Neural cell (in vitro differentiated cells): ENCODE results near the gene USP22. TPM values are rescaled to one million over a fixed set of nuclear protein-coding genes. Genes with fewer than 3 reads are reported as not detected.
A peak's percentile ranks its signal among the peaks of the same experiment; 100 is the strongest.

Source experiments
- H2AFZ ChIP-seq: fragments of 200-600, 300-800 bp; sonication (generic), shearing (Covaris generic); 2 replicates; pipeline ENCODE4 v1.6.0; 2014; ENCODE audit warnings: low read depth, mild to moderate bottlenecking, antibody characterized with exemption, low read length, moderate library complexity
- H3F3A ChIP-seq: fragments of 200-600 bp; shearing (Covaris generic); 2 replicates; pipeline ENCODE4 v1.6.1; 2016; ENCODE audit warnings: mild to moderate bottlenecking, moderate library complexity, mixed read lengths, antibody characterized with exemption, low read length; ENCODE audit not compliant: insufficient read depth, poor library complexity, severe bottlenecking
- H3K27ac ChIP-seq: fragments of 200-600, 300-800 bp; sonication (generic), shearing (Covaris generic); 2 replicates; pipeline ENCODE4 v1.5.1; 2014; ENCODE audit warnings: mild to moderate bottlenecking, low read length, moderate library complexity
- H3K27me3 ChIP-seq: fragments of 300-800, 200-600 bp; sonication (generic), shearing (Covaris generic); 2 replicates; pipeline ENCODE4 v1.6.0; 2014; ENCODE audit warnings: mild to moderate bottlenecking, low read depth, low read length, moderate library complexity; ENCODE audit not compliant: insufficient read depth
- H3K36me3 ChIP-seq: fragments of 300-800, 200-600 bp; sonication (generic), shearing (Covaris generic); 2 replicates; pipeline ENCODE4 v1.5.1; 2014; ENCODE audit warnings: mild to moderate bottlenecking, antibody characterized with exemption, low read length, moderate library complexity; ENCODE audit not compliant: insufficient read depth
- H3K4me2 ChIP-seq: fragments of 300-800, 200-600 bp; sonication (generic), shearing (Covaris generic); 2 replicates; pipeline ENCODE4 v1.6.0; 2014; ENCODE audit warnings: mild to moderate bottlenecking, low read length
- H3K4me3 ChIP-seq: fragments of 300-800, 200-600 bp; sonication (generic), shearing (Covaris generic); 2 replicates; pipeline ENCODE4 v1.5.1; 2014; ENCODE audit warnings: mild to moderate bottlenecking, low read length, moderate library complexity
- H3K79me2 ChIP-seq: fragments of 200-600 bp; shearing (Covaris generic); replicated peaks from 2 replicates; pipeline ENCODE4 v1.6.0; 2014; ENCODE audit warnings: mild to moderate bottlenecking, low read length, moderate library complexity; ENCODE audit not compliant: insufficient read depth
- H3K9ac ChIP-seq: fragments of 300-800, 200-600 bp; sonication (generic), shearing (Covaris generic); 2 replicates; pipeline ENCODE4 v1.6.1; 2016; ENCODE audit warnings: mild to moderate bottlenecking, low read length, mixed read lengths
- H3K9me2 ChIP-seq: fragments of 200-600 bp; shearing (Covaris generic); 2 replicates; pipeline ENCODE4 v1.6.1; 2016; ENCODE audit warnings: mild to moderate bottlenecking, low read length, mixed read lengths; ENCODE audit not compliant: insufficient read depth
- H3K9me3 ChIP-seq: fragments of 200-600, 300-800 bp; sonication (generic), shearing (Covaris generic); 2 replicates; pipeline ENCODE4 v1.6.1; 2016; ENCODE audit warnings: mild to moderate bottlenecking, mixed run types, low read length, moderate library complexity, mixed read lengths
- H4K20me1 ChIP-seq: fragments of 200-600 bp; shearing (Covaris generic); 2 replicates; pipeline ENCODE4 v1.6.1; 2016; ENCODE audit warnings: mild to moderate bottlenecking, mixed run types; ENCODE audit not compliant: insufficient read depth
- CTCF ChIP-seq: fragments of 450-650 bp; IDR thresholded peaks from 2 replicates; pipeline ENCODE4 v1.5.1; 2014; ENCODE audit warnings: antibody characterized with exemption, mild to moderate bottlenecking, moderate library complexity; ENCODE audit not compliant: poor library complexity, severe bottlenecking
- EP300 ChIP-seq: fragments of 450-650 bp; conservative IDR thresholded peaks from 2 replicates; pipeline ENCODE4 v1.6.1; 2014; ENCODE audit warnings: antibody characterized with exemption, mild to moderate bottlenecking, moderate library complexity; ENCODE audit not compliant: poor library complexity, severe bottlenecking
- EZH2 ChIP-seq: fragments of 200-600, 300-800 bp; shearing (Covaris generic), sonication (generic); IDR thresholded peaks from 2 replicates; pipeline ENCODE4 v1.6.1; 2014; ENCODE audit warnings: antibody characterized with exemption, low read length, borderline replicate concordance, mild to moderate bottlenecking; ENCODE audit not compliant: insufficient read depth, poor library complexity, severe bottlenecking
- MXI1 ChIP-seq: fragments of 450-650 bp; conservative IDR thresholded peaks from 2 replicates; pipeline ENCODE4 v1.6.1; 2014; ENCODE audit warnings: antibody characterized with exemption, mild to moderate bottlenecking; ENCODE audit not compliant: poor library complexity, severe bottlenecking
- POLR2AphosphoS5 ChIP-seq: IDR thresholded peaks from 2 replicates; pipeline ENCODE4 v1.6.1; 2012
- RAD21 ChIP-seq: fragments of 450-650 bp; conservative IDR thresholded peaks from 2 replicates; pipeline ENCODE4 v1.6.1; 2014; ENCODE audit warnings: antibody characterized with exemption, mild to moderate bottlenecking, moderate library complexity
- REST ChIP-seq: IDR thresholded peaks from 2 replicates; pipeline ENCODE4 v1.6.1; 2012; ENCODE audit warnings: borderline replicate concordance
- SMC3 ChIP-seq: fragments of 450-650 bp; conservative IDR thresholded peaks from 2 replicates; pipeline ENCODE4 v1.6.1; 2014; ENCODE audit warnings: antibody characterized with exemption, mild to moderate bottlenecking, moderate library complexity; ENCODE audit not compliant: poor library complexity
- TAF1 ChIP-seq: IDR thresholded peaks from 2 replicates; pipeline ENCODE4 v1.6.1; 2012; ENCODE audit warnings: low read depth
- polyA plus RNA-seq: library from polyadenylated mRNA; depleted of rRNA; stranded (reverse); fragments of >200 nt; gene quantifications from 2 replicates; pipeline ENCODE4 v1.2.3, GENCODE V29; 2014

The USP22 gene
- polyA plus RNA-seq, 1 donor from 2014 or later, result 269 TPM

GRCh38 chr17:21041741-21042457 lies 912 bp downstream of the USP22 start:
- no peak overlapping the region for H2AFZ ChIP-seq
- H3K9ac ChIP-seq, result peak overlapping the region; percentile 100
- no peak overlapping the region for H3K4me2 ChIP-seq
- H3K36me3 ChIP-seq, result peaks cover 6% of the 10 kb centered on the region
- H3F3A ChIP-seq, result peaks cover 8% of the 10 kb centered on the region
- no peaks in the 10 kb centered on the region for H3K9me2 ChIP-seq
- no peak for TF ChIP-seq TAF1
- no peak for TF ChIP-seq RAD21
- no peak for TF ChIP-seq POLR2AphosphoS5
- TF ChIP-seq MXI1, result no peak
- TF ChIP-seq SMC3, result no peak
- TF ChIP-seq REST, result no peak
- peak overlapping the region; percentile 96 for H3K4me3 ChIP-seq
- peak overlapping the region; percentile 94 for H3K27ac ChIP-seq
- no peaks in the 10 kb centered on the region for H3K27me3 ChIP-seq
- H3K9me3 ChIP-seq, result no peaks in the 10 kb centered on the region
- H4K20me1 ChIP-seq, result peaks cover 49% of the 10 kb centered on the region
- peaks cover 56% of the 10 kb centered on the region for H3K79me2 ChIP-seq

GRCh38 chr17:21039839-21040575 lies 2.8 kb downstream of the USP22 start:
- peak overlapping the region; percentile 92 for H3K4me2 ChIP-seq
- no peak overlapping the region for H2AFZ ChIP-seq
- peak overlapping the region; percentile 96 for H3K4me3 ChIP-seq
- peak overlapping the region; percentile 100 for H3K9ac ChIP-seq
- H4K20me1 ChIP-seq, result peaks cover 65% of the 10 kb centered on the region
- no peaks in the 10 kb centered on the region for H3K9me3 ChIP-seq
- peaks cover 8% of the 10 kb centered on the region for H3F3A ChIP-seq
- H3K9me2 ChIP-seq, result no peaks in the 10 kb centered on the region
- H3K27ac ChIP-seq, result no peak overlapping the region
- H3K79me2 ChIP-seq, result peaks cover 73% of the 10 kb centered on the region
- H3K36me3 ChIP-seq, result peaks cover 6% of the 10 kb centered on the region
- H3K27me3 ChIP-seq, result no peaks in the 10 kb centered on the region
- peak; percentile 63 for TF ChIP-seq RAD21
- TF ChIP-seq TAF1, result no peak
- no peak for TF ChIP-seq MXI1
- no peak for TF ChIP-seq EZH2
- no peak for TF ChIP-seq POLR2AphosphoS5
- peak; percentile 53 for TF ChIP-seq SMC3
- no peak for TF ChIP-seq REST
- peak; percentile 64 for TF ChIP-seq CTCF
- no peak for TF ChIP-seq EP300
